HG03175 (cell line): ENCODE results near the gene UNK.
"Not testable (repeated sequence)": the region's sequence is repeated elsewhere in the genome, so short reads cannot be mapped to it uniquely, and the experiment has no call there.

Experiments used
- ATAC-seq: cut with Tn5 transposase; IDR thresholded peaks from one replicate; pipeline ENCODE4 v1.9.1; 2021; ENCODE audit warnings: mild to moderate bottlenecking, moderate library complexity; ENCODE audit not compliant: unreplicated experiment

UNK gene

DNA sequence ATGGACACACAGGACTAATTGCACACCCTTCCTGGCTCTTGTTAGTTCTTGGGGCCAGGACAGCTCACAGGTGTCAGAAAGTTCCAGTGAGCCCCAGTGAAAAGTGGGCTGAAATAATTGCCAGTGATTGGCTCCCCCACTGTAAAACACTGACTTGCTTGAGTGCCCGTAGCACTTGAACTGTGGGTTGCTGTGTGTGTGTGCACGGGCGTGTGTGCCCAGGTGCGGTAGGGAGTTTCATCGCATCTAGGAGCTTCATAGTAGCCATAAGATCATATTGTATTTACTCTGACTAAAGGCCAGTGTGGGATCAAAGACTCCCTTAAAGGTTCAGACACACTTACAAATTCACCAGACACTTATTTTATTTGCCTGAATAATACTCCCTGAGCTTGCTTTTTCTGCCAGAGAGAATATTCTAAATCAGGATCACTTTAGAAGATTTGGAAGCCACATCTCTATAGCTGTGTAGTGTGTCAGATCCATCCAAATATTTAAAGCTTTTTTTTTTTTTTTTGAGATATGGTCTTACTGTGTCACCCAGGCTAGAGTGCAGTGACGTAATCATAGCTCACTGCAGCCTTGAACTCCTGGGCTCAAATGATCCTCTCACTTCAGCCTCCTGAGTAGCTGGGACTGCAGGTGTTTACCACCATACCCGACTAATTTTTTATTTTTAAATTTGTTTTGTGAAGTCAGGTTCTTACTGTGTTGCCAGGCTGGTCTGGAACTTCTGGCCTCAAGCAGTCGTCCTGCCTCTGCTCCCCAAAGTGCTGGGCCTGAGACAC, 11.4 kb downstream of the UNK start:
- ATAC-seq, result no peak

DNA sequence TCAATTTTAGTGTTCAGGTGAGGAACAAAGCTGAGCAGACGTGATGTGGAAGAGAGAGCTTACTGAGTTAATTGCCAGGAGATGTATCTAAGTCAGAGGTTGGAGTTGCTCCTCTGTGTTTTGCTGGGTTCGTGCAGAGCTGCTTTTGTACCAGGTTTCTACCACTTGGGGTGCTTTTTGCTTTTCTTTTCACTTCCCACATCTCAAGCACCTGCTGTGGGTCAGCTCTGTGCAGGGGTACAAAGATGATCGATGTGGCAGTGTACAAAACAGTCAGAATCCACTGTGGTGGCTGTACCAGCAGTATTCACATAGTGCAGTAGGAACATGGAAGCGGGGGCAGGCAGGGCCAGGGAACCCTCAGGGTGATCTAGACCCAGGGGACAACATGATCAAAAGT, 14.8 kb downstream of the UNK start:
- no peak for ATAC-seq

DNA sequence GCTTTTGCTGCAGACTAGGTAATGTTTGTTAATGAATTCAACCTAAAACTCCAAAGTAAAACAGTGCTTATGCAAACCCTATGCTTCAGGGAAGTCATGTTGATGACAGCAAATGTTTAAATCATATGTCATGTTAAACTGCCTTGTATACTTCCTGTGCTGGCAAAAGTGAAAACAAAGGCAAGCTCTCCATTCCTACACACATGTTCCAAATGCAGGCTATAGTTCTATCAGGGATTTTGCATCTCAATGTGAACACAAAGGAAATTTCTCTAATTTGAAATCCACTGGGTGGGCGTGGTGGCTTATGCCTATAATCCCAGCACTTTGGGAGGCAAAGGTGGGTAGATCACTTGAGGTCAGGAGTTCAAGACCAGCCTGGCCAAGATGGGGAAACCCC, 19.3 kb downstream of the UNK start:
- ATAC-seq, result no peak

GRCh38 chr17:75806822-75807500, 22.4 kb downstream of the UNK start:
- ATAC-seq, result no peak

DNA sequence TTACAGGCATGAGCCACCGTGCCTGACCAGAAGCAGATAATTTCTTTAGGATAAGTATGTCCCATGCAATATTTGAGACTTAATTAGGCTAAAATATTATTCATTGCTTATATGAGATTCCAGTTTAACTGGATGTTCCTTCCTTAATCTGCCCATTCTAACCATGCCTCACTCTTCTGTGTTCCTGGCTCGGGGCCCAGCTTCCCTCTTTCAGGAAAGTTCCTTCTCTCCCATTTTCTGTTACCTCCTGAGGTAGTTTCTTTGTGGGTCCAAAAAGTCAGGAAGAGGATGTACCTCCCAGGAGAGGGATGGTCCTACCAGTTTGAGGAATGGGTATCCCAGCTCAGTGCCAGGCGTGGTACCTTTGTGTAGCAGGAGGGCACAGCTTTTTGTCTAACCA, 23.3 kb downstream of the UNK start:
- ATAC-seq, result no peak

DNA sequence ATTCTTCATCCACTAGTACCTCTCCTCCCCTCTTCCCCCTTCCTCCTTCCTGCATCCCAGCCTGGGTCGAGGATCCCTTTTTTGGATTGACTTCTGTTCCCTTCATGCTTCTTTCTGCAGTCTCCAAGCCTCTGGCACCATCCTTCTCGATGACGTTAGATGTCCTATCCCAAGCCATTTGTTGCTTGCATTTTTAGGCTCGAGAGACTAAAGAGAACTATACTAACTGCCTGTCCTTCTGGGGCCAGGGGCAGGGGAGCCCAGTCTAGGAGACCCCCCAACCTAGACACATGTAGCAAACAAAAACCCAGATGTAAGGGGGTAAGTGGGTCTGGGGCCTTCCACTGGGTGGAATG, 23.9 kb downstream of the UNK start:
- no peak for ATAC-seq

- no peak for ATAC-seq
These were observed 24.5 kb downstream of the UNK start for GRCh38 chr17:75808905-75809621.

GRCh38 chr17:75809631-75810111, 25.1 kb downstream of the UNK start:
- no peak for ATAC-seq

DNA sequence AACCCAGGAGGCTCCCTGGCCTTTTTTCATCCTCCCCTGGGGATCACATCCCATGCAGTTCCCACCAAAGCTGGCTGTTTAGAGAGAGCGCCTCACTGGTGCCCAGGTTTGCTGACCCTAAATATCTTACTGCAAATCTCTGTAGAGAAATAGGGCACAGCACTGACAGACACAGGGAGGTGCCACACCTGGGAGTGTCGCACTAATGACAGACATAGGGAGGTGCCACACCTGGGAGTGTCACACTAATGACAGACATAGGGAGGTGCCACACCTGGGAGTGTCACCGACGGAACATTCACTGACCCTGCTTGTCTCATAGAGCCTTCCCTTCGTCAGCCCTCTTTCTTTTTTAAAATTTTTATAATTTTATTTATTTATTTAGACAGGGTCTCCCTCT, 25.6 kb downstream of the UNK start:
- no peak for ATAC-seq

DNA sequence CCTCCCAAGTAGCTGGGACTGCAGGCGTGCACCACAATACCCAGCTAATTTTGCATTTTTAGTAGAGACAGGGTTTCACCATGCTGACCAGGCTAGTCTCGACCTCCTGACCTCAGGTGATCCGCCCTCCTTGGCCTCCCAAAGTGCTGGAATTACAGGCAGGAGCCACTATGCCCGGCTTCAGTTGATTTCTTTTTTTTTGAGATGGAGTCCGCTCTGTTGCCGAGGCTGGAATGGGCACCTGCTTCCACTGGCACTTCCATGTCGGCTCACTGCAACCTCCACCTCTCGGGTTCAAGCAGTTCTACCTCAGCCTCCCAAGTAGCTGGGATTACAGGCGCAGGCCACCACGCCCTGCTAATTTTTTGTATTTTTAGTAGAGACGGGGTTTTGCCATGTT, 26.1 kb downstream of the UNK start:
- not testable (repeated sequence) for ATAC-seq

DNA sequence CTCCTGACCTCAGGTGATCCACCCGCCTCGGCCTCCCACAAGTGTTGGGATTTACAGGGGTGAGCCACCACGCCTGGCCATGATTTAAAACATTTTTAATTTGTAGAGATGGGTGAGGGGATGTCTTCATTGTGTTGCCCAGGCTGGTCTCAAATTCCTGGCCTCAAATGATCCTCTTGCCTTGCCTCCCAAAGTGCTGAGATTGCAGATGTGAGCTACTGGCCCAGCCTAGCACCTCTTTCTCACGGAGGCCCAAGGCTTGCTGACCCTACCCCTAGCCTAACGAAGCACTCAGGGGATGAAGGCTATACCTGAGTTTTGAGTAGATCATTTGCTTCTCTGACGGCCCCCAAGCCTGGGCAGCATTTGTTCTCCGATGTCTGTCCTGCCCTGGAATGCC, 26.6 kb downstream of the UNK start:
- ATAC-seq, result no peak

DNA sequence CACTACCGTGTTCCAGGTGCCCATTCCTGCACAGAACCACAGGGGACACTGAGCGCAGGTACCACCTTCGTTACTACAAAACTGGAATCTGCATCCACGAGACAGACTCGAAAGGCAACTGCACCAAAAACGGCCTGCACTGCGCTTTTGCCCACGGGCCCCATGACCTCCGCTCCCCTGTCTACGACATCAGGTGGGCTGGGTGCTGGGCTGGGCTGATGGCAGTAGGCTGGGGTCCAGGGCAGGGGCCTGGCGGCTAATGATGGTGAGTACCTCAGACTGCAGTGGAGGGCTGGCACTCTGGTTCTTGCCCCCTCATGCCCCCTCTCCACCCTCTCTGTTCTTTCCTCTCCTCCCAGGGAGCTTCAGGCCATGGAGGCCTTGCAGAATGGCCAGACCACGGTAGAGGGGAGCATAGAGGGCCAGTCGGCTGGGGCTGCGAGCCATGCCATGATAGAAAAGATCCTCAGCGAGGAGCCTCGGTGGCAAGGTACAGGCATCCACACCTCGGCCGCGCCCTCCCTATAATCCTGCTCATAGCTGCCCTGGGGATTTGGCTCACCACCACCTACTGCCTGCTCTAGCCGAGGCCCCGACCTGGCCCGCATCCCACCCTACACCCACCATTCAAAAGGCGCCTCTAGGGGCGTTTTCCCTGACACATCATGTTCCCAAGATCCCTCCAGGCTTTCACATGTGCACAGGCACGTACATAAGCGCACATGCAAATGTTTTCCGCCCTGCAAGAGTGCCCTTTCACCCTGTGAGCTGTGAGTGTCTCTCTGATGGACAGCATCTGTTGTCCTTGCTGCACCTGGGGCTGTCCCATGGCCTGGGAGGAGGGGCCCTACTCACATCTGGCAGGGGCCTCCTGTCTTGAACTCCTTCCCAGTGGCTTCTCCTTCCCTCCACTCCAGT, 27.7 kb downstream of the UNK start:
- ATAC-seq, result no peak

DNA sequence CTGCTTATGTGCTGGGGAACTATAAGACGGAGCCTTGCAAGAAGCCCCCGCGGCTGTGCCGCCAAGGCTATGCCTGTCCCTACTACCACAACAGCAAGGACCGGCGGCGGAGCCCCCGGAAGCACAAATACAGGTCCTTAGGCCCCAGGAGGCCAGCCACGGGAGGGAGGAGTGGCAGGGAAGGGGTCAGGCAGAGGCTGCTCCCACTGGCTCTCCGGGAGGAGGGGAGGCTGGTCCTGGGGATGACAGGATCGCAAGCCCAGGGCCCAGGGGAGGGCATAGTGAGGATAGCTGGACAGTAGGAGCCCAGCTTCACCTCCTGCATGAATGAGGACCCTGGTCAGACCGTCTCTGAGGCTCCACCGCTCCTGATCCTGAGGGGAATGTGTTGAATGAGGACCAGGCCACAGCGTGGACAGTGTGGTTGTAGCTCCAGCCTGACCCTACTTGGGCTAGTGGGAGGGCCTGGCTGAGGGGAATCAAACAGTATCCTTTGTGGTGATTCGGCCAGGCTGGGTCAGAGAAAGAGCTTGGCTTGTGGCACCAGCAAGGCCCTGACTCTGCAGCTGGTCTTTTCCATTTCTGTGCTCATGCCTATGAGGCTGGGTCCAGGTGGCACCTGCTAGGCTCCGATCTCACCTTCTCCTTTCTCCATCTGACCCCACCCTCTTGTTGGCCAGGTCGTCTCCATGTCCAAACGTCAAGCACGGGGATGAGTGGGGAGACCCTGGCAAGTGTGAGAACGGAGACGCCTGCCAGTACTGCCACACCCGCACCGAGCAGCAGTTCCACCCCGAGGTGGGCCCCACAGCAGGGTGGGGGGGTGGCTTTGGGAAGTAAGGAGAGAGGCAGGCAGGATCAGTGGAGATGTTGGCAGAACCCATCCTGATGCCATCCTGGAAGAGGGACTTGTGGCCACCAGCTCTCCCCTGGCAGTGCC, 28.7 kb downstream of the UNK start:
- no peak for ATAC-seq

DNA sequence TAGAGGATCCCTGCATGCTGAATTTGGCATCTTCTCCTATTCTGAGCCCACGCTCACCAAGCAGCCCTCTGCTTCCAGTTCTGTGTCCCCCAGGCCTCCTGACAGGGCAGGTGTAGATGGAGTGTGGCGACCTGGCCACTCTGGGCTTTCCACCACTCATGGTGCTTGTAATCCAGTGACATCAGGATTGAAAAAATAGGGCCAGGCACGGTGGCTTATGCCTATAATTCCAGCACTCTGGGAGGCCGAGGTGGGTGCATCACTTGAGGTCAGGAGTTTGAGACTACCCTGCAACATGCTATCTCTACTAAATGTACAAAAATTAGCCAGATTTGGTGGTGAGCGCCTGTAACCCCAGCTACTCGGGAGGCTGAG, 29.4 kb downstream of the UNK start:
- ATAC-seq, result no peak

- no peak for ATAC-seq
These were observed 30.3 kb downstream of the UNK start for GRCh38 chr17:75814900-75815373.

DNA sequence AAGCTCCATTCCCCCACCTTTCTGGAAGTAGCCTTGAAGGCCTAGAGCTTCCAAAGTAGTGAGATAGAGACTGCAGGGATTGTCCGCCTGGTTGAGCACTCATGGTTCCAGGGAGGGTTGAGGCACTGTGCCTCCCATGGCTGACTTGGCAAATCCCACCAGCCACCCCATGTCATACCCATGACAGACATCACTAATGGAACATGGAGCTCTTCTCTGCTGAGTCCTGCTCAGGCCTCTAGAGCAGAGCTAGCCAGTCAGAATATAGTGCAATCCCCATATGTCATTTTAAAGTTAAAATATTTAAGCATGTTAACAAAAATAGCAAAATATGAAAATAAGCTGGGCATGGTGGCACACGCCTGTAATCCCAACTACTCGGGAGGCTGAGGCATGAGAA, 30.8 kb downstream of the UNK start:
- no peak for ATAC-seq

DNA sequence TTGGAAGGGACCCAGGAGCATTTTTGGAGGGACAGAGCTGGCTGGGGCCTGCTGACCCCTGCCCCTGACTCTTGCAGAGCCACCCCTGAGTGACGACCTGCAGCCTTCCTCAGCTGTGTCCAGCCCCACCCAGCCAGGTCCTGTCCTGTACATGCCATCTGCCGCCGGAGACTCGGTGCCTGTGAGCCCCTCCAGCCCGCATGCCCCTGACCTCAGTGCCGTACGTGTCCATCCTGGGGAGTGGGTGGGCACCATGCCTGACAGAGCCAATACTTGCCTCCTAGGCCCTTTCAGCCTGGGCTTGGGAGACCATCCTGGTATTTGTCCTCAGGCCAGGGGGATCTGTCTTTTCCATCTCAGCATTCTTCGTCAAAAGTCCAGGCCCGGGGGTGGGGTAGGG, 32.1 kb downstream of the UNK start:
- ATAC-seq, result no peak

DNA sequence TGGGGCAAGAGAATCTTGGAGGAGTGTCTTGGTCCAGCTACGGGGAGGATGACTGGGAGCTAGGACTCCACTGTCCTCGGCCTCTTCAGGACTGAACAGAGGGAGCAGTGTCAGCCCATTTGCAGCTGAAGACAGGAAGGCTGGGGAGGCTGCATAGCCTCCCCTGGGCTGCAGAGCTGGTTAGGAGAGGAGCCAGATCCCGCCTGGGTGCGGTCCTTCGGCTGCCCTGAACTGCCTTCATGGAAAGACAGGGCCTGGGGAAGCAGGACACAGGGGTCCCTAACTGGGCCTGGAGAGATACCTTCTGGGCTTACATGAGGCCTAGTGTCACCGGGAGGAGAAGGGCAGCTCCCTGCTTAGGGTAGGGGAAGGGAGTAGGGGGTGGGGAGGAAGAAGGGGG, 33.0 kb downstream of the UNK start:
- ATAC-seq, result no peak

DNA sequence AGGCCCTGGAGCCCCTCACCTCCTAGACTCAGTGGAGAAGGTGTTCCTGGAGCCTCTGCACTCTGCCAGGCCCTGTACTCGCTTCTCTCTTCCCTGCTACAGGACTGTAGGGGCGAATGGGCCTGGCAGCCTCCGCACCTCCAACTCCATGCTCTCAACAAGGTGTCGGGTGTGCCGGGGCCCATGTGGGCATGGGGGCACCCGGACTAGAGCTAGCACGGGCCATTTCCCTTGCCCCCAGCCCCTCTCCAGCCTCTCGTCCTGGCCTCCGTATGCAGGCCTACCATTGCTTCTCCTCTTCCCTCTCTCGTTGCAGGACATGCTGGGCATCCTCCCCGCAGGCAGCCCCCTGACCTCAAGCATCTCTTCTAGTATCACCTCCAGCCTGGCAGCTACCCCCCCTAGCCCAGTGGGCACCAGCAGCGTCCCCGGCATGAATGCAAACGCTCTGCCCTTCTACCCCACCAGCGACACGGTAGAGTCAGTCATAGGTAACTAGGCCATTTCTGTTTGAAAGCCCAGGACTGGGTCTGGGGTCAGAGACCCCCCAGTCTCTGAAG, 33.8 kb downstream of the UNK start:
- ATAC-seq, result no peak
